Keratinocyte (primary cell): ENCODE data around the gene ZDHHC22.

Experiments used
- CTCF ChIP-seq, 3 experiments: IDR thresholded peaks in 1 of 3; conservative IDR thresholded peaks in 1 of 3; optimal IDR thresholded peaks in 1 of 3; 2 replicates in 2 of 3; 3 replicates in 1 of 3; pipeline versions ENCODE3 to v1.5.1; 2011; ENCODE audit warnings: low read length in 3 of 3, mild to moderate bottlenecking in 3 of 3, moderate library complexity in 2 of 3, control low read depth in 1 of 3, inconsistent platforms in 1 of 3; ENCODE audit not compliant: insufficient read depth in 2 of 3; ENCODE audit errors: extremely low read depth in 1 of 3
- EZH2 ChIP-seq: IDR thresholded peaks from one replicate; pipeline ENCODE4 v1.6.1; 2012; ENCODE audit warnings: inconsistent platforms, mild to moderate bottlenecking, low read length, moderate library complexity

- TF ChIP-seq CTCF (optimal IDR thresholded peaks at IDR 0.05 in 1 of 3, IDR thresholded peaks at IDR 0.05 in 1 of 3, conservative IDR thresholded peaks at IDR 0.05 in 1 of 3; ENCODE audit: extremely low read depth in 1 of 3, insufficient read depth in 2 of 3, low read length in 3 of 3), result no peak
- TF ChIP-seq EZH2, result no peak
These were observed 50.1 kb downstream of the ZDHHC22 start for GRCh38 chr14:77091518-77091917.
